NK-92 treated with Interleukin-12 subunit alpha and Interleukin-12 subunit beta, amount 100 ng/mL, for 24 hours (cell line): Measurements from ENCODE around the gene RBM43.

Source experiments
- DNase-seq: peaks from one replicate; lab custom pipeline; 2025; lab: John Stamatoyannopoulos, UW

The RBM43 gene

GRCh38 chr2:151217343-151217742, 44.3 kb downstream of the RBM43 start:
- no peak for DNase-seq

- no peak for DNase-seq
These were observed 54.6 kb downstream of the RBM43 start for GRCh38 chr2:151207100-151207499.

- DNase-seq, result no peak
These were observed 55.2 kb downstream of the RBM43 start for GRCh38 chr2:151206446-151206968.

GRCh38 chr2:151205571-151205970, 56.1 kb downstream of the RBM43 start:
- no peak for DNase-seq

- DNase-seq, result no peak
These were observed 56.9 kb downstream of the RBM43 start for GRCh38 chr2:151204756-151205155.

GRCh38 chr2:151200844-151201243, 60.8 kb downstream of the RBM43 start:
- no peak for DNase-seq

GRCh38 chr2:151200277-151200676, 61.4 kb downstream of the RBM43 start:
- no peak for DNase-seq

- DNase-seq, result no peak
These were observed 63.0 kb downstream of the RBM43 start for GRCh38 chr2:151198645-151199044.
